Activated naive CD4-positive, alpha-beta T cell treated with anti-CD3 and anti-CD28 coated beads for 36 hours (primary cell): ENCODE results near the gene CALHM5. TPM values are rescaled to one million over a fixed set of nuclear protein-coding genes. Genes with fewer than 3 reads are reported as not detected.

ENCODE experiments used
- CTCF ChIA-PET: fragments of 350-600 bp; sonication (Branson Sonifier 250); formaldehyde crosslinking; loops from one replicate; lab custom pipeline; 2021; ENCODE audit warnings: antibody characterized with exemption; lab: Charles Lee
- DNase-seq: peaks from one replicate; pipeline ENCODE4 v3.0.0-alpha.2; 2020
- H3K27ac Mint-ChIP-seq: one replicate; pipeline ENCODE4 v1.8.0; 2021; ENCODE audit warnings: mild to moderate bottlenecking, mixed read lengths
- H3K27me3 Mint-ChIP-seq: one replicate; pipeline ENCODE4 v1.8.0; 2021; ENCODE audit warnings: low read depth, mixed read lengths
- H3K36me3 Mint-ChIP-seq: one replicate; pipeline ENCODE4 v1.8.0; 2021; ENCODE audit warnings: low read depth, mixed read lengths
- H3K4me1 Mint-ChIP-seq: one replicate; pipeline ENCODE4 v1.8.0; 2021; ENCODE audit warnings: low read depth, mixed read lengths
- H3K4me3 Mint-ChIP-seq: one replicate; pipeline ENCODE4 v1.8.0; 2021; ENCODE audit warnings: mild to moderate bottlenecking, moderate library complexity, mixed read lengths
- H3K9me3 Mint-ChIP-seq: one replicate; pipeline ENCODE4 v1.8.0; 2021; ENCODE audit warnings: mixed read lengths
- intact Hi-C: fragments of 100-400 bp; cut with micrococcal nuclease; formaldehyde crosslinking; loops from one replicate; pipeline ENCODE4 v1.15.1; 2023
- total RNA-seq, 2 experiments: library from RNA; stranded (reverse); gene quantifications; one replicate each; pipeline ENCODE4 v1.2.3, GENCODE V29; 2021

Gene CALHM5
- total RNA-seq, 2 experiments from 2014 or later = not detected

DNA sequence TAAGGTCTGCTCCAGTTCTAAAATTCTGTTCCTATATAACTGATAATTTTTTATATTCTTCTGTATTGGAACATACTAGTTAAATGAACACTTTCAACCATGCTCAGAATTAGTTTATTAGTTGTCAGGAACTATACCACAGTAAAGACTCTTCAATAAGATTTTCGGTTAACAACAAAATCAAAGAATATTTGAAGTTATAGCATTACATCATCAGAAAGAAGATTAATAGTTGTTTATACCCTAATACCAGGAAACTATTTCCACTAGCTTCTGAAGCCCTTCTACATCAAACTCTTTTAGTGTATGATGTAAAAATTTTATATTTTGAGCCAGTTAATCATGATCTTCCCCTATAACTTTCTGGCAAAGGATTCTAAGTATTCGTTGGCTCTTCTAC lies 48.7 kb downstream of the CALHM5 start:
- no peak for DNase-seq
- H3K27ac Mint-ChIP-seq = no peak overlapping the region
- H3K27me3 Mint-ChIP-seq = peaks cover 14% of the 10 kb centered on the region
- CTCF ChIA-PET = interaction anchor here (0.8 to 3.6 kb wide), 11 partner anchors 11 to 274 kb away, joined by 3 to 35 read pairs (median 5); partner anchors contain the start of gene RWDD1
- H3K4me3 Mint-ChIP-seq = no peak overlapping the region
- no peaks in the 10 kb centered on the region for H3K9me3 Mint-ChIP-seq
- H3K36me3 Mint-ChIP-seq = no peaks in the 10 kb centered on the region
- intact Hi-C loops = no loop called here
- H3K4me1 Mint-ChIP-seq = peaks cover 3% of the 10 kb centered on the region

DNA sequence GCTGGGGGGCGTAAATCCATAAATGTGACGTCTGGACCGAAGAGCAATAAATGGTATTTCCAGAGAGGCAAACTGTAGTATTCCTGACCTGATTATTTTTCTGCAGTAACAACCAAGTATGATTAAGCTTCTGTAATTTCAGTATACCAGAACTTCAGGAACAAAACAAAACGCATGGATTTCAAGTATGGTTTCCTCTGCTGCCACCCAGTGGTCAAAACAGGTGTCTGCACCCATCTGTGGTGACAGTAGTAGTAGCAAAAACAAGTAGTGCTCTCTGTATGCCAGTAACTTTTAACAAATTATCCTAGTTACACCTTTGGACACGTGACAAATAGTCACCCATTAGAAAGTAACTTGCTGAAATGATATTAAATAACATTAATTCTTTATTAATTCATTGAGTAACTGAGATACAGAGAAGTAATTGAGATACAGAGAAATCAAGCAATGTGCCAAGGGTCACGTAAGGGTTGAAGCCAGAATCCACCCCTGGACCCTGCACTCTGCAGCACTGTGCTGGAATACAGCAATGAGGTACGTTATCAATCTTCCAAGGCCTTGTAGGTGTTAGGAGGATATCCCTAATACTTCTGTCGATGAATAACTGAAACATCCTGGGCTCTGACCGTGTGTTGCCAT lies 50.1 kb downstream of the CALHM5 start:
- peak; percentile 80 for DNase-seq
- peaks cover 11% of the 10 kb centered on the region for H3K27me3 Mint-ChIP-seq
- peaks cover 3% of the 10 kb centered on the region for H3K4me1 Mint-ChIP-seq
- H3K27ac Mint-ChIP-seq = no peak overlapping the region
- no peaks in the 10 kb centered on the region for H3K36me3 Mint-ChIP-seq
- CTCF ChIA-PET = interaction anchor here (0.6 to 3.6 kb wide), 26 partner anchors 8 to 344 kb away, joined by 3 to 35 read pairs (median 3); partner anchors contain the start of genes CALHM4, RSPH4A, RWDD1 and TRAPPC3L
- H3K4me3 Mint-ChIP-seq = no peak overlapping the region
- H3K9me3 Mint-ChIP-seq = no peaks in the 10 kb centered on the region
- intact Hi-C loops = loop anchor here (1.0 kb wide), 5 partner anchors 25 to 343 kb away; no protein-coding TSS in a partner anchor

DNA sequence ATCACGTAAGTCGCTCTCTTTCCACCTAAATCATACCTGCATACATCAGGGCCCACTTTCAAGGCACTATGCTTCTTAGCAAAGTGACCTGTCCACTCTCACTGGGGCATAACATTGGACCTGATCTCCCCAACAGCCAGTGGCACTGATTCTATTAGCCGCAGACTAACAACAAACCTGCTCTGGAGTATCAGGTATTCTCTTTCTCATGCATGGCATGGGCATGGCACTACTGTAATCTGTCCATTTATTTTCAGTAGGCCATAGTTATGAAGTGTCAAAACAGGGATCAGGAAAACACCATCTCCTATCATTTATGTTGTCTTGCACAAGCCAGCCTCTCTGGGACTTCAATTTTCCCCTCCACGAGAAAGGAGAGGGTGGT lies 50.6 kb downstream of the CALHM5 start:
- Mint-ChIP-seq H3K4me1 (peaks cover 3% of the 10 kb centered on the region), H3K4me3 (no peak overlapping the region), H3K9me3 (no peaks in the 10 kb centered on the region), H3K27me3 (peaks cover 11% of the 10 kb centered on the region), H3K36me3 (no peaks in the 10 kb centered on the region), H3K27ac (no peak overlapping the region)
- no peak for DNase-seq
- CTCF ChIA-PET = interaction anchor here (0.6 to 2.3 kb wide), 9 partner anchors 8 to 291 kb away, joined by 3 to 12 read pairs (median 5); partner anchors contain the start of gene RWDD1
- intact Hi-C loops = no loop called here

DNA sequence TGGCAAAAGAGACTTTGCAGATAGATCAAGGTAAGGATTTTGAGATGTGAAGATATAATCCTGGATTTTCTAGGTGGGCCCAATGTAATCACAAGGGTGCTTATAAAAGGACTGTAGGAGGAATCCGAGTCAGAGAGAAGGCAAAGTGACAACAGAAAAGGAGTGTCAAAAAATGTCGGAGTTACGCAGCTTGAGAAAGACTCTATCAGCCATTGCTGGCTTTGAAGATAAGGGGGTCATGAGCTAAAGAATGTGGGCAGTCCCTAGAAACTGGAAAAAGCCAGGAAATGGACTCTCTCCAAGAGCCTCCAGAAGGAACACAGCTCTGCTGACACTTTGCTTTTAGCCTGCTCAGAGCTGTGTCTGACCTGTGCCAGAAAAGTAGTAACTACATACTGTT lies 51.2 kb downstream of the CALHM5 start:
- peaks cover 11% of the 10 kb centered on the region for H3K27me3 Mint-ChIP-seq
- H3K36me3 Mint-ChIP-seq = no peaks in the 10 kb centered on the region
- intact Hi-C loops = no loop called here
- H3K4me3 Mint-ChIP-seq = no peak overlapping the region
- DNase-seq = no peak
- H3K9me3 Mint-ChIP-seq = no peaks in the 10 kb centered on the region
- H3K27ac Mint-ChIP-seq = no peak overlapping the region
- H3K4me1 Mint-ChIP-seq = peaks cover 4% of the 10 kb centered on the region
- CTCF ChIA-PET = interaction anchor here (0.9 to 2.3 kb wide), 17 partner anchors 9 to 294 kb away, joined by 3 to 12 read pairs (median 4); partner anchors contain the start of gene TSPYL1

DNA sequence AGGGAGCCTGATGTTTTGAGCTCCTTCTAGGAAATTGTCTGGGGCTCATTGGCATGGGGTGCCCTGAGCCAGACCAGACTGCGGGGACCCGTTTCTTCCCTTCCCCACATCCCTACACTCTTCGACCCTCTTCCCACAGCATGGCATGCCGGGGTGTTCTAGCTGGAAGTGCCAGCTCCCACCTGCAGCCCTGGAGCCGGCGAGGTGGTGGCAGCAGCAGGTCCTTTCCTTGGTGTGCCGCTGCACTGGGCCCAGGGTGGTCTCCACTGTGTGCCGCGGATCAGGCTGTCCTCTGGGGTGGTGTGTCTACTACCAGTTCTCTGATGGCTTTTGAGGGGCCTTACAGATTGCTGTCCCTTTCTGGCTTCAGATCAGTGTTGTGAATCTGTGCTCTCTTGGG lies 52.4 kb downstream of the CALHM5 start:
- CTCF ChIA-PET = interaction anchor here (0.9 to 2.3 kb wide), 8 partner anchors 10 to 295 kb away, joined by 3 to 12 read pairs (median 4); no protein-coding TSS in a partner anchor
- intact Hi-C loops = no loop called here
- Mint-ChIP-seq H3K4me3 (no peak overlapping the region), H3K36me3 (no peaks in the 10 kb centered on the region), H3K9me3 (no peaks in the 10 kb centered on the region), H3K27me3 (peaks cover 11% of the 10 kb centered on the region), H3K4me1 (peaks cover 8% of the 10 kb centered on the region), H3K27ac (no peak overlapping the region)
- DNase-seq = no peak

DNA sequence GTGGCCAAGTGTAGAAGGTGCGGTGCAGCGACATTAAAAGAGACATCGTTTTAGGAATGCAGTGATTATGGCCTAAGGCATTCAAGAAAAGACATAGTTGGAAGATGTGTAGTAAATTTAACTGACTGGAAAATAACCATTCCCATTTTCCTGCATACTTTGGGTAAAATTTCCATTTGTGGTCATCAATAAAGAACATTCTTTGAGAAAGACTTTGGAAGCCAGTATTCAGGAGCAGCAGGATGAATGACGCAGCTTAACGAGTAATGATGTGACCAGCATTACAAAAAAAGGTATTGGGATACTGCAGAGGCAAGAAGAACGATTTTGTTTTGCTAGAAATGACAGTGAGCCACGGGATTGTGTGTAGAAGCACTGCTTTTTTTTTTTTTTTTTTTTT lies 52.9 kb downstream of the CALHM5 start:
- no peaks in the 10 kb centered on the region for H3K9me3 Mint-ChIP-seq
- peak overlapping the region; percentile 36 for H3K4me3 Mint-ChIP-seq
- no peaks in the 10 kb centered on the region for H3K36me3 Mint-ChIP-seq
- H3K27me3 Mint-ChIP-seq = peaks cover 11% of the 10 kb centered on the region
- CTCF ChIA-PET = interaction anchor here (1.3 to 2.3 kb wide), 4 partner anchors 9 to 276 kb away, joined by 5 to 12 read pairs (median 8); no protein-coding TSS in a partner anchor
- no peak for DNase-seq
- H3K27ac Mint-ChIP-seq = no peak overlapping the region
- H3K4me1 Mint-ChIP-seq = peaks cover 13% of the 10 kb centered on the region
- intact Hi-C loops = no loop called here

DNA sequence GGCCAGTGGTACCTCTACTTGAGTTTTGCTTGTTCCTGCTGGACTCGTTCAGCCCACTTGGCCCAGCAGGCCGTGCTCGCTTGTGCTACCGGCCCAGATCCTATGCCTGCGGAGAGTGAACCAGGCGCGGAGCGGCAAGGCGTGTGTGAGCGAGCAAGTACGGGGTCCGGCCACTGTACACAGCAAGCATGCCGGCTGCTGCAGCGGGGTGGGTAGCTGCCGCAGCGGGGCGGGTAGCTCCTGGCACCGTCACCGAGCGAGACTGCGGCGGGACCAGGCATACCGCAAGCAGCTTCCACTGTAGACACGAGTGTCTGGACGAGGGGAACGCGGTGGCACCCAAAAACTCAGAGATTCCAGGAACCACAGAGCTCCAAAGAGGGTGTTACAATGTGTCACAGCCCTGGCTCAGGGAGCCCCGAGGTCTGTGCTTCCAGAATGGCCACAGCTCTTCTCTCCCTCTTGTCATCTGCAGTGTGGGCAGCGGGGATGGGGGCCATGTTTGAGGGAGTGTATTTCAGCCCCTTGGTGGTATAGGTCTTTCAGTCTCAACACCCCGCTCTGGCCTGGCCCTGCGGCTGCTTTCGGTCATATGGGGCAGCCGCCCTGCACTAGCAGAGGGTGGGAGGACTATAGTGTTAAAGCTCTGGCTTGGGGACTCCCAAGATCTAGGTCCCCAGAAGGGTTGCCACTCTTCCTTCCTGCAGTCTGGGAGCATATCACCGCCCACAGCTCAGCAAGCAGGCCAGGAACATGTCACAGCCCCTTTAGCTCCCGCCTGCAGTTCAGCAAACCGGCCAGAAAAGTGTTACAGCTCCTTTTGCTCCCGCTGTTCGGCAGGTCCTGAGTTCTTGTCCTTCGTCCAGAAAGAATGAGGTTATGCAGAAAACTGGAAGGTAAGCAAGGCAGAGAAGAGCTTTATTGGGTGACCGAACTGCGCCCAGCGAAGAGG lies 53.8 kb downstream of the CALHM5 start:
- Mint-ChIP-seq H3K4me3 (peak overlapping the region; percentile 36), H3K27ac (no peak overlapping the region), H3K36me3 (no peaks in the 10 kb centered on the region), H3K9me3 (no peaks in the 10 kb centered on the region), H3K27me3 (peaks cover 11% of the 10 kb centered on the region), H3K4me1 (peaks cover 21% of the 10 kb centered on the region)
- DNase-seq = peak; percentile 32
- CTCF ChIA-PET = interaction anchor here (0.9 to 1.4 kb wide), 4 partner anchors 24 to 296 kb away, joined by 3 to 6 read pairs (median 4); no protein-coding TSS in a partner anchor
- intact Hi-C loops = no loop called here

DNA sequence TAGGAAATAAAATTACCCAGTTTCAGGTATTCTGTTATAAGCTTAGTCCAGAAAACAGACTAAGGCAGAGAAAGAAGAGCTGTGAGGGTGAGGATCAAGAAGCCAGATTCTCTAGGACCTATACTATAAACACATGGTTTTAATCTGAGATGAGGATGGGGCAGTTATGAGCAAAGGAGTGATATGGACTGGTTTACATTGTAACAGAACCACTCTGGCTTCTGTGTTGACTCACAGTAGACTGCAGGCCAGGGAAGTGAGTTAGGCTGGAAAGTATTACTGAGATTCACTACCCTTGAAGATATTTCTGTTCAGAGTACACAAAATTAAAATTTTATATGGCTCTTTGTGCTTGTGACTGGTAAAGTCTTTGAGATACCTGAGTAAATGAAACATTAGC lies 56.7 kb downstream of the CALHM5 start:
- intact Hi-C loops = no loop called here
- DNase-seq = no peak
- Mint-ChIP-seq H3K4me3 (no peak overlapping the region), H3K9me3 (no peaks in the 10 kb centered on the region), H3K4me1 (peaks cover 36% of the 10 kb centered on the region), H3K36me3 (no peaks in the 10 kb centered on the region), H3K27me3 (peaks cover 6% of the 10 kb centered on the region), H3K27ac (no peak overlapping the region)
- CTCF ChIA-PET = interaction anchor here (1.1 to 1.3 kb wide), 2 partner anchors 48 to 299 kb away, joined by 3 to 5 read pairs; partner anchors contain the start of gene RSPH4A

DNA sequence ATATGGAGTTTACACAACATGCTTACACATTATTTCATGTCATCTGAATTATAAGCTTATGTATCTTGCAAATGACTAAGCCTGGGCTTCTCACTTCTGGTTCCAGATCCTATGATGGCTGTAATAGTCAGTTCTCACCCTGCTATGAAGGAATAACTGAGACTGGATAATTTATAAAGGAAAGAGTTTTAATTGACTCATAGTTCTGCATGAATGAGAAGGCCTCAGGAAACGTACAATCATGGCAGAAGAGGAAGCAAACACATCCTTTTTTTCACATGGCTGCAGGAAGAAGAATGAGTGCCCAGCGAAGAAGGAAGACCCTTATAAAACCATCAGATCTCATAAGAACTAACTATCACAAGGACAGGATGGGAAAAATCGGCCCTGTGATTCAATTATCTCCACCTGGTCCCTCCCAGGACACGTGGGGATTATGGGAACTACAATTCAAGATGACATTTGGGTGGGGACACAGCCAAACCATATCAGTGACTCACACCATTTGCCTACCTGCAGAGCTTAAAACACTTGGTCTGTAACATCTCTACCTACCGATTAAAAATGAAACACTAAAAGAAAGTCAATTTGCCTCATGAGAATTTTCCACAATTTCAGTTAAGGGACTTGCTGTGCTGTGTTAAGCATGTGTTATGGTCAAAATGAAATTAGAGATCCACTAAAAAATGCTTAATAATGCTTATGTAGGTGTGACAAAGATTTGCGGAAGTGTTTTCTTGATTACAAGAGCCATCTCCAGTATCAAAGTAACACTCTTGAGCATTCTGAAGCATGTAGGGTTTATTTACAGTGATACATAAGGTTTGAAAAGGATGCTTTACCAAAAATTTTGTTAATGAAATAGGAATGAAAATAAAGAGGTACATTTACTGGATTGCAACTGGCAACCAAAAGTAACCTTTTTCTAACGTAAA lies 57.6 kb downstream of the CALHM5 start:
- no peak overlapping the region for H3K27ac Mint-ChIP-seq
- CTCF ChIA-PET = interaction anchor here (1.1 to 4.8 kb wide), 3 partner anchors 9 to 300 kb away, joined by 3 to 35 read pairs (median 5); partner anchors contain the start of gene RSPH4A

DNA sequence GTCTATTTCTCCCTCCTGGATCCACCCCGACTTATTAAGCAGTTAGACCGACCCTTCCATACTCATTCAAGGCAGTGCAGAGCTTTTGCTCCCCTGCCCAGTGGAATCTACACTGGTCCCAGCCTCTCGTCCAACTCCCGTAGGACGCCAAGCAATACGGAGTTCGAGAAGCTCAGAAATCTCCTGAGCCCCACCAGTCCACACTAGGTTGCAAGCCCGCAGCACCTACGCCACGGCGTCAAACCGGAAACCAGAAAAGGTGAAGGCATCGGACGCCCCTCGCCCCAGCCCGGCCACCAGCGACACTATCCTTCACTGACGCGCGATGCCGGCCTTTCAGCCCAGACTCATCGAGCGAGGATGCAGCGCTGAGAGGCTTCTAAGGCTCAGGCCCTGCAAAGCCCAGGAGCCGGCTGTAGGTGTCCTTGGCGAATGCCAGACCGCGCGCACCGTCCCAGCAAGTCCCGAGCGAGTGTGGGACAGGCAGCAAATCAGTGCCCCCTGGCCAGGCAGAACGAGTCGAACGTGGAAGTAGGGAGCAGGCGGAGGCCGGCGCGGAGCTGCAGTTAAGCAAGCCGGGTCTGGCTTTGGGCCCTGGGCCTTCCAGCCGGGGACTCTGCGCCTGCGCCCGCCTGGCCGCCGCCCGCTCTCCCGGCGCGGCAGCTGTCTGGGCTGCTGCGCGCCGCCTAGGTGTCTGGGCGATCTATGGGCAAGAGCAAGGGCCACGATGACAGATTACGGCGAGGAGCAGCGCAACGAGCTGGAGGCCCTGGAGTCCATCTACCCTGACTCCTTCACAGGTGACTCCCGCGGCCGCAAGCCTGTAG lies 59.6 kb downstream of the CALHM5 start, which contains the start of gene RWDD1:
RWDD1 (plus strand) TSS at position 649 of the 827 bp plus-strand sequence; CDS start at position 728, 79 bp downstream.
- DNase-seq = peak; percentile 99
- H3K27ac Mint-ChIP-seq = peak within 1 kb of the TSS; percentile 88
- intact Hi-C loops = loop anchor here (1.0 to 2.0 kb wide), 9 partner anchors 45 to 1104 kb away; partner anchors contain the start of genes DSE, KPNA5, NT5DC1 and NUS1
- H3K4me1 Mint-ChIP-seq = peaks cover 49% of the 10 kb centered on the region
- CTCF ChIA-PET = interaction anchor here (0.7 to 4.8 kb wide), 13 partner anchors 9 to 283 kb away, joined by 3 to 35 read pairs (median 3); partner anchors contain the start of genes CALHM4 and DSE
- no peaks in the 10 kb centered on the region for H3K27me3 Mint-ChIP-seq
- H3K36me3 Mint-ChIP-seq = peaks cover 10% of the 10 kb centered on the region
- no peaks in the 10 kb centered on the region for H3K9me3 Mint-ChIP-seq
- peak within 1 kb of the TSS; percentile 93 for H3K4me3 Mint-ChIP-seq

More for the DNA sequence above, 57.6 kb downstream of the CALHM5 start:
- H3K27me3 Mint-ChIP-seq = peaks cover 3% of the 10 kb centered on the region
- H3K36me3 Mint-ChIP-seq = peaks cover under 1% of the 10 kb centered on the region
- H3K4me3 Mint-ChIP-seq = no peak overlapping the region
- intact Hi-C loops = no loop called here
- H3K4me1 Mint-ChIP-seq = peaks cover 45% of the 10 kb centered on the region
- no peaks in the 10 kb centered on the region for H3K9me3 Mint-ChIP-seq
- no peak for DNase-seq
